ENCODE results near the gene FOXP2.

- TF ChIP-seq, protein P1, sequence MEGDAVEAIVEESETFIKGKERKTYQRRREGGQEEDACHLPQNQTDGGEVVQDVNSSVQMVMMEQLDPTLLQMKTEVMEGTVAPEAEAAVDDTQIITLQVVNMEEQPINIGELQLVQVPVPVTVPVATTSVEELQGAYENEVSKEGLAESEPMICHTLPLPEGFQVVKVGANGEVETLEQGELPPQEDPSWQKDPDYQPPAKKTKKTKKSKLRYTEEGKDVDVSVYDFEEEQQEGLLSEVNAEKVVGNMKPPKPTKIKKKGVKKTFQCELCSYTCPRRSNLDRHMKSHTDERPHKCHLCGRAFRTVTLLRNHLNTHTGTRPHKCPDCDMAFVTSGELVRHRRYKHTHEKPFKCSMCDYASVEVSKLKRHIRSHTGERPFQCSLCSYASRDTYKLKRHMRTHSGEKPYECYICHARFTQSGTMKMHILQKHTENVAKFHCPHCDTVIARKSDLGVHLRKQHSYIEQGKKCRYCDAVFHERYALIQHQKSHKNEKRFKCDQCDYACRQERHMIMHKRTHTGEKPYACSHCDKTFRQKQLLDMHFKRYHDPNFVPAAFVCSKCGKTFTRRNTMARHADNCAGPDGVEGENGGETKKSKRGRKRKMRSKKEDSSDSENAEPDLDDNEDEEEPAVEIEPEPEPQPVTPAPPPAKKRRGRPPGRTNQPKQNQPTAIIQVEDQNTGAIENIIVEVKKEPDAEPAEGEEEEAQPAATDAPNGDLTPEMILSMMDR (IDR thresholded peaks at IDR 0.05) = no peak
- TF ChIP-seq POLR2A (IDR thresholded peaks at IDR 0.05) = no peak
Observed at GRCh38 chr7:114534953-114535352, 120.3 kb downstream of the FOXP2 start.
